ENCODE results near the gene ADGRD1.

ADGRD1 gene

DNA sequence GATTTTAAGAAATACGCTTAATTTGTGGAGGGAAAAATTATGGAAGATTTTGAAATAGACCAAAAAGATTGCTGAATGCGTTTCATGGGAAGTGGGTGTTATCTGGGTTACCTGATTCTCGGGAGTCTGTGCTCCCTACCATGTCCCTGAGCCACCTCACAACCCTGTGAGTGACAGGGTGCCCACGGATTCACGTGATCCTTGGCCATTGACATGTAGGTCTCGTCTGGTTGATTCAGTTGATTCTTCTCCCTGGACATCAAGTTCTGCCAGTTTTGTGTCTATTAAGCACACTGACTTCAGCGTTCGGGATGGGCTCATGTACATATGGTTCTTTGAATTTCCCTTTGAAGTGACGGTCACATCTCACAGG lies 101.4 kb downstream of the ADGRD1 start:
- no peaks in the 10 kb centered on the region for H3K4me1 Mint-ChIP-seq
- no peak overlapping the region for H3K27ac Mint-ChIP-seq
- no peak overlapping the region for H3K4me3 Mint-ChIP-seq
- CTCF ChIA-PET, result no interaction called here
- H3K9me3 Mint-ChIP-seq, result no peaks in the 10 kb centered on the region
- H3K36me3 Mint-ChIP-seq, result no peaks in the 10 kb centered on the region
- H3K27me3 Mint-ChIP-seq, result peaks cover 19% of the 10 kb centered on the region
- DNase-seq, result no peak

- H3K36me3 Mint-ChIP-seq, result no peaks in the 10 kb centered on the region
- CTCF ChIA-PET, result no interaction called here
- H3K27me3 Mint-ChIP-seq, result peaks cover 19% of the 10 kb centered on the region
- H3K9me3 Mint-ChIP-seq, result no peaks in the 10 kb centered on the region
- no peaks in the 10 kb centered on the region for H3K4me1 Mint-ChIP-seq
- no peak overlapping the region for H3K4me3 Mint-ChIP-seq
- DNase-seq, result no peak
- no peak overlapping the region for H3K27ac Mint-ChIP-seq
Observed at GRCh38 chr12:131055596-131056233, 102.0 kb downstream of the ADGRD1 start.

GRCh38 chr12:131056626-131057025 lies 102.9 kb downstream of the ADGRD1 start:
- Mint-ChIP-seq H3K27me3 (peaks cover 19% of the 10 kb centered on the region), H3K4me1 (no peaks in the 10 kb centered on the region), H3K9me3 (no peaks in the 10 kb centered on the region), H3K36me3 (no peaks in the 10 kb centered on the region), H3K27ac (no peak overlapping the region), H3K4me3 (no peak overlapping the region)
- no peak for DNase-seq
- CTCF ChIA-PET, result no interaction called here

DNA sequence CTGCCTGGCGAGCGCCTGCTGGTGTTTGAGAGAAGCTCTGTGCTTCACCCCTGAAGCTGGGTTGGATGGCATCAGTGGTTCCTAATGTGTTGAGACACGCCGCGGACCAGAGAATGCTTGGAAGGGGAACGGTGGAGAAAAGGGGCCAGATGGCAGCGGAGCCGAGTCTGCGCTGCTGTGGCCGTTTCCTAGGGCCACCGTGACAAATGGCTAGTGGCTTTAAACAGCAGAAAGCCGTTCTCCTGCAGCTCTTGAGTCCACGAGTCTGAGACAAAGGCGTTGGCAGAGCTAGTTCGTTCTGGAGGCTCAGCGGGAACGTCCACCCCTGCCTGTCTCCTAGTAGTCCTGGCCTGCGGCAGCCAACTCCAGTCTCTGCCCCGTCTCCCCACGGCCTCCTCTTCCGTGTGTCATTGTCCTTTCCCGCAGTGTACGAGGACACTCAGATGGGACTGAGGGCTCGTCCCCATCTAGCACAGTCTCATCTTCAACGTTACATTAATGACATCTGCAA lies 103.6 kb downstream of the ADGRD1 start:
- H3K27ac Mint-ChIP-seq, result no peak overlapping the region
- no peaks in the 10 kb centered on the region for H3K4me1 Mint-ChIP-seq
- H3K36me3 Mint-ChIP-seq, result no peaks in the 10 kb centered on the region
- no peak overlapping the region for H3K4me3 Mint-ChIP-seq
- no peak for DNase-seq
- peaks cover 16% of the 10 kb centered on the region for H3K27me3 Mint-ChIP-seq
- CTCF ChIA-PET, result no interaction called here
- no peaks in the 10 kb centered on the region for H3K9me3 Mint-ChIP-seq

GRCh38 chr12:131057722-131058515 lies 104.2 kb downstream of the ADGRD1 start:
- Mint-ChIP-seq H3K27ac (no peak overlapping the region), H3K9me3 (no peaks in the 10 kb centered on the region), H3K4me1 (no peaks in the 10 kb centered on the region), H3K36me3 (no peaks in the 10 kb centered on the region), H3K4me3 (no peak overlapping the region), H3K27me3 (peaks cover 15% of the 10 kb centered on the region)
- CTCF ChIA-PET, result no interaction called here
- no peak for DNase-seq

DNA sequence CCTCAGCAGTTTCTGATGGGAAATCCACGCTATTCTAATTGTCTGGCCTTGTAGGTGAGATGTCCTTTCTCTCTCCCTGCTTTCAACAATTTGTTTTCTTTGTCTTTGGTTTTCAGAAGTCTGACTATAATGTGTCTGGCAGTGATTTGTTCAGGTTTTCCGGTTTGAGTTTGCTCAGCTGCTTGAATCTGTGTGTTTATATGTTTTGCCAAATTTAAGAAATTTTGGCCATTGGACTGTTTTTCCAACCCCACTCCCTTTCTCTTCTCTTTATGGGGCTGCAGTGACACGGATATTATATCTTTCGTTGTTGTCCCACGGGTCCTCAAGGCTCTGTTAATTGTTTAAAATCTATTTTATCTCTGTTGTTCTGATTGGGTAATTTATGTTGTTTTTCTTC lies 105.0 kb downstream of the ADGRD1 start:
- CTCF ChIA-PET, result no interaction called here

DNA sequence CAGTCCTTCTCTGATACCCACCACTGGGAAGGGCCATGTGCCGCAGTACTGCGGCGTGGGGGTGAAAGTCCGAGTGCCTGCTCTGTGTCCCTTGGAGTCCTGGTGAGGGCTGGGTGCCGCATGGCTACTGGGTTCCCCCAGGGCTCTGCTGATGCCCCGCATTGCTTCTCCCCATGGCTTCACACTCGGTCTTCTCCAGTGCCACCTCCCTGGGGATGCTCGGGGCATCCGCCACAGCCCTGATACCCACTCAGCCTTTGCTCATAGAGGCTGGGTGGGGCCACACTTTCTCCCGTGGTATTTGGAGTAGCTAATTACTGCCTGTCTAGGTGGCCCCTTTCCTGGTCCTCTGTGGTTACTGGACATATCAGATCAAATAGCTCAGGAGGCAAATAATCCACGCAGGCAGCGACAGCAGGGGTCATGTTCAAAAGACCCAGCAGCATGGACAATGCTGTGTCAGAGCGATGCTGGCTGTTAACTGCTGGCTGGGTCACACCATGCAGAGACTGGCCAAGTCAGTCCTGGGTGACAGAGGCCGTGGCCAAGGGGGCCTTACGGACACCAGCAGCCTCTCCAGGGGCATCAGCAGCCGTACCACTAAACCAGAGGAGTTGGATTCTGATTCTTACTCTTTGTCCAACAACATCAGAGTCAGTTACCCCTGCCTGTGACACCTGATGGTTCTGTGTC lies 106.5 kb downstream of the ADGRD1 start:
- Mint-ChIP-seq H3K27me3 (peaks cover 10% of the 10 kb centered on the region), H3K27ac (no peak overlapping the region), H3K9me3 (no peaks in the 10 kb centered on the region), H3K36me3 (no peaks in the 10 kb centered on the region), H3K4me3 (no peak overlapping the region), H3K4me1 (no peaks in the 10 kb centered on the region)
- CTCF ChIA-PET, result no interaction called here
- no peak for DNase-seq

More for the DNA sequence above, 105.0 kb downstream of the ADGRD1 start:
- Mint-ChIP-seq H3K9me3 (no peaks in the 10 kb centered on the region), H3K4me3 (no peak overlapping the region), H3K27me3 (peaks cover 15% of the 10 kb centered on the region), H3K27ac (no peak overlapping the region), H3K4me1 (no peaks in the 10 kb centered on the region), H3K36me3 (no peaks in the 10 kb centered on the region)
- DNase-seq, result no peak

- no peaks in the 10 kb centered on the region for H3K36me3 Mint-ChIP-seq
- no peak overlapping the region for H3K4me3 Mint-ChIP-seq
- CTCF ChIA-PET, result no interaction called here
- H3K27me3 Mint-ChIP-seq, result peaks cover 10% of the 10 kb centered on the region
- H3K9me3 Mint-ChIP-seq, result no peaks in the 10 kb centered on the region
- H3K27ac Mint-ChIP-seq, result no peak overlapping the region
- no peak for DNase-seq
- H3K4me1 Mint-ChIP-seq, result no peaks in the 10 kb centered on the region
Observed at GRCh38 chr12:131061041-131061806, 107.5 kb downstream of the ADGRD1 start.

DNA sequence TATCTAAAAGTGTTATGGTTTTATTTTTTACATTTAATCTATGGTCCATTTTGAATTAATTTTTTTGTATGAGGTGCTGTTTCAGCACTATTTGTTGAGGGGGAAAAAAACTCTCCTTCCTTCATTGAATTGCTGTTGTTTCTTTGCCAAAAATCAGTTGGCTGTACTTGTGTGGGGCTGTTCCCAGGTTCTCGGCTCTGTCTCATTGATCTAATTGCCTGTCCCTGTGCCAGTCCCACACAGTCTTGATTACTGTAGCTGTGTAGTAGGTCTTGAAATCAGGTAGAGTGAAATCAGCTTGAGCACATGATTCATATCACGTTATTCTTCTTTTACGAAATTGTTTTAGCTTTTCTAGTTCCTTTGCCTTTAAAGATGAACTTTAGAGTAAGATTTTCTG lies 109.7 kb downstream of the ADGRD1 start:
- DNase-seq, result no peak
- Mint-ChIP-seq H3K9me3 (no peaks in the 10 kb centered on the region), H3K4me3 (no peak overlapping the region), H3K4me1 (no peaks in the 10 kb centered on the region), H3K36me3 (no peaks in the 10 kb centered on the region), H3K27ac (no peak overlapping the region), H3K27me3 (peaks cover 3% of the 10 kb centered on the region)
- CTCF ChIA-PET, result no interaction called here

GRCh38 chr12:131063960-131064359 lies 110.3 kb downstream of the ADGRD1 start:
- CTCF ChIA-PET, result no interaction called here
- DNase-seq, result no peak
- Mint-ChIP-seq H3K27me3 (peaks cover 3% of the 10 kb centered on the region), H3K9me3 (no peaks in the 10 kb centered on the region), H3K27ac (no peak overlapping the region), H3K4me1 (no peaks in the 10 kb centered on the region), H3K4me3 (no peak overlapping the region), H3K36me3 (no peaks in the 10 kb centered on the region)

DNA sequence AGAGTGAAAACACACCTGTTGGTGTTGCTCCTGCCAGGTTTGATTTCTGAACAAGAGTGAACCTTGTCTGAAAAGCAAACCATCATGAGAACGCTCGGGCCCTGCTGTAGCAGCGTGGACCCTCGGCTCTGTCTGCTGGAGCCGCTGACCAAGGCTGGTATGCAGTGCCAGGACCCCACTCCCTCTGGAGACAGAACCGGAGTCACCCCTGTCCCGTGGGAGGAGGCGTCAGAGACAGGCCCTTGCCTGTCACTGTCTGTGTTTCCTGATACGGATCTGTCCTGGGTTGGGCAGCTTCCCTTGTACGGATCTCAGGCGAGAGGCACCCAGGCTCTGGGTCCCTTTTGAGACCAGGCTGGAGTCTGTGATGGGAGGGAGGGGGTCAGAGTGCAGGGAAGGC lies 111.6 kb downstream of the ADGRD1 start:
- no peaks in the 10 kb centered on the region for H3K4me1 Mint-ChIP-seq
- H3K27me3 Mint-ChIP-seq, result peaks cover 3% of the 10 kb centered on the region
- DNase-seq, result no peak
- H3K9me3 Mint-ChIP-seq, result no peaks in the 10 kb centered on the region
- CTCF ChIA-PET, result no interaction called here
- no peak overlapping the region for H3K4me3 Mint-ChIP-seq
- no peaks in the 10 kb centered on the region for H3K36me3 Mint-ChIP-seq
- no peak overlapping the region for H3K27ac Mint-ChIP-seq

- H3K36me3 Mint-ChIP-seq, result no peaks in the 10 kb centered on the region
- peaks cover 2% of the 10 kb centered on the region for H3K9me3 Mint-ChIP-seq
- H3K4me3 Mint-ChIP-seq, result no peak overlapping the region
- H3K27me3 Mint-ChIP-seq, result peaks cover 3% of the 10 kb centered on the region
- H3K4me1 Mint-ChIP-seq, result no peaks in the 10 kb centered on the region
- H3K27ac Mint-ChIP-seq, result no peak overlapping the region
- CTCF ChIA-PET, result no interaction called here
- no peak for DNase-seq
Observed at GRCh38 chr12:131065801-131066200, 112.1 kb downstream of the ADGRD1 start.

- DNase-seq, result no peak
- Mint-ChIP-seq H3K4me1 (no peaks in the 10 kb centered on the region), H3K36me3 (no peaks in the 10 kb centered on the region), H3K4me3 (no peak overlapping the region), H3K27ac (no peak overlapping the region), H3K27me3 (peaks cover 3% of the 10 kb centered on the region), H3K9me3 (peaks cover 2% of the 10 kb centered on the region)
- CTCF ChIA-PET, result no interaction called here
Observed at GRCh38 chr12:131066207-131066885, 112.6 kb downstream of the ADGRD1 start.
